H1 (cell line): ENCODE measurements around the gene MAP4K4. TPM values are rescaled to one million over a fixed set of nuclear protein-coding genes. Genes with fewer than 3 reads are reported as not detected.

Experiments
- CBX5 ChIP-seq: fragments of 300-800, 300-1000 bp; sonication (generic); IDR thresholded peaks from 2 replicates; pipeline ENCODE4 v1.7.1; 2016; ENCODE audit warnings: antibody characterized with exemption, low read length, low read depth
- JUN ChIP-seq: IDR thresholded peaks from 2 replicates; pipeline ENCODE4 v1.6.1; 2011; ENCODE audit warnings: low read depth, mild to moderate bottlenecking, improper control_type of control experiment, low read length
- KDM1A ChIP-seq: fragments of 200-600, 300-600 bp; sonication (generic); IDR thresholded peaks from 2 replicates; pipeline ENCODE4 v1.7.1; 2016; ENCODE audit warnings: mild to moderate bottlenecking, low read length, borderline replicate concordance
- KDM4A ChIP-seq: IDR thresholded peaks from one replicate; pipeline ENCODE4 v1.7.1; 2012; ENCODE audit warnings: low read depth, mild to moderate bottlenecking, moderate library complexity, low read length, inconsistent platforms; ENCODE audit not compliant: severe bottlenecking
- NRF1 ChIP-seq: IDR thresholded peaks from 2 replicates; pipeline ENCODE4 v1.6.1; 2011; ENCODE audit warnings: mild to moderate bottlenecking, low read depth, low read length, improper control_type of control experiment
- POLR2A ChIP-seq, 2 experiments: IDR thresholded peaks; 1 replicate in 1 of 2; 2 replicates in 1 of 2; pipeline ENCODE4 v1.6.1; 2011; ENCODE audit warnings: low read depth in 2 of 2, low read length in 2 of 2, mild to moderate bottlenecking in 2 of 2; ENCODE audit errors: control extremely low read depth in 1 of 2
- RNF2 ChIP-seq: fragments of 200-900, 300-1000 bp; sonication (generic); IDR thresholded peaks from 2 replicates; pipeline ENCODE4 v1.7.1; 2016; ENCODE audit warnings: borderline replicate concordance, low read depth, mild to moderate bottlenecking, antibody characterized with exemption, low read length; ENCODE audit not compliant: poor library complexity, severe bottlenecking; ENCODE audit errors: missing control alignments
- SIN3A ChIP-seq, 2 experiments: IDR thresholded peaks in 1 of 2; conservative IDR thresholded peaks in 1 of 2; 2 replicates each; pipeline ENCODE4 v1.6.1; 2011 to 2012; ENCODE audit warnings: low read length in 2 of 2, improper control_type of control experiment in 1 of 2, low read depth in 1 of 2, mild to moderate bottlenecking in 1 of 2
- SRF ChIP-seq: IDR thresholded peaks from 2 replicates; pipeline ENCODE4 v1.6.1; 2011; ENCODE audit warnings: mild to moderate bottlenecking, low read depth, low read length, moderate library complexity
- polyA plus RNA-seq, 7 experiments: library from polyadenylated mRNA; depleted of rRNA in 3 of 7; stranded (reverse) in 5 of 7; unstranded in 2 of 7; fragments of >200 nt in 5 of 7; fragments of 200-250 nt in 2 of 7; gene quantifications; 1 replicate in 5 of 7; 2 replicates in 1 of 7; 4 replicates in 1 of 7; pipeline versions ENCODE4 v1.2.1 to v1.2.3, GENCODE V29; 2011 to 2013; ENCODE audit warnings: missing spikeins in 2 of 7, mixed read lengths in 2 of 7
- total RNA-seq: library from RNA; stranded (reverse); fragmentation: NEBNext Ultra II Directional; extraction: Animal tissue kit (Norgen Biotek cat#: 25700); gene quantifications from 2 replicates; pipeline ENCODE4 v1.2.1, GENCODE V29; 2021

Gene MAP4K4
- total and polyA plus RNA-seq, 2 of the 8 experiments (the other 6 are each of a cell fraction or from before 2014, with no cell fraction given), result 53.2 to 138 TPM

- TF ChIP-seq SRF (no peak), RNF2 (no peak), SIN3A (conservative IDR thresholded peaks at IDR 0.05 in 1 of 2, IDR thresholded peaks at IDR 0.05 in 1 of 2; ENCODE audit: low read depth in 1 of 2, low read length in 2 of 2) (no peak), JUN (no peak), KDM1A (no peak), CBX5 (no peak), KDM4A (no peak), NRF1 (no peak), POLR2A (IDR thresholded peaks at IDR 0.05; ENCODE audit: control extremely low read depth in 1 of 2, low read depth in 2 of 2, low read length in 2 of 2) (no peak)
Observed at GRCh38 chr2:101763496-101764333, 66.2 kb downstream of the MAP4K4 start (continued).
